ENCODE measurements around the gene SULT1A1. TPM values are rescaled to one million over a fixed set of nuclear protein-coding genes. Genes with fewer than 3 reads are reported as not detected.
A peak's percentile ranks its signal among the peaks of the same experiment; 100 is the strongest.
"Not testable (repeated sequence)": the region's sequence is repeated elsewhere in the genome, so short reads cannot be mapped to it uniquely, and the experiment has no call there.

The SULT1A1 gene
- total and polyA plus RNA-seq, 2 experiments from 2014 or later = 15.0 to 18.8 TPM

GRCh38 chr16:28597692-28598261, 12.1 kb downstream of the SULT1A1 start:
- Histone ChIP-seq H3K9me3 (ENCODE audit: low read depth) (no peaks in the 10 kb centered on the region), H3K27ac (peak overlapping the region; percentile 57), H2AFZ (no peak overlapping the region), H3K9me2 (replicated peaks; ENCODE audit: insufficient read depth) (no peaks in the 10 kb centered on the region), H3K4me2 (no peak overlapping the region), H4K20me1 (ENCODE audit: insufficient read depth, poor library complexity, severe bottlenecking) (no peaks in the 10 kb centered on the region), H3K4me3 (no peak overlapping the region), H3K79me2 (no peaks in the 10 kb centered on the region), H3K4me1 (ENCODE audit: insufficient read depth) (peaks cover 11% of the 10 kb centered on the region), H3K27me3 (no peaks in the 10 kb centered on the region), H3K36me3 (replicated peaks; ENCODE audit: insufficient read depth, low read depth) (no peaks in the 10 kb centered on the region)
- WGBS (ENCODE audit: low lambda C conversion rate, missing lambda C conversion rate) = 56% methylated on average over 9 of the region's 9 CpGs
- DNase-seq (ENCODE audit: low spot score) = peak; percentile 38
- TF ChIP-seq EZH2 (IDR thresholded peaks at IDR 0.05; ENCODE audit: borderline replicate concordance) (no peak), EZH2phosphoT487 (IDR thresholded peaks at IDR 0.05; ENCODE audit: low read depth, severe bottlenecking, unreplicated experiment) (no peak), CTCF (IDR thresholded peaks at IDR 0.05; ENCODE audit: poor library complexity) (no peak)

DNA sequence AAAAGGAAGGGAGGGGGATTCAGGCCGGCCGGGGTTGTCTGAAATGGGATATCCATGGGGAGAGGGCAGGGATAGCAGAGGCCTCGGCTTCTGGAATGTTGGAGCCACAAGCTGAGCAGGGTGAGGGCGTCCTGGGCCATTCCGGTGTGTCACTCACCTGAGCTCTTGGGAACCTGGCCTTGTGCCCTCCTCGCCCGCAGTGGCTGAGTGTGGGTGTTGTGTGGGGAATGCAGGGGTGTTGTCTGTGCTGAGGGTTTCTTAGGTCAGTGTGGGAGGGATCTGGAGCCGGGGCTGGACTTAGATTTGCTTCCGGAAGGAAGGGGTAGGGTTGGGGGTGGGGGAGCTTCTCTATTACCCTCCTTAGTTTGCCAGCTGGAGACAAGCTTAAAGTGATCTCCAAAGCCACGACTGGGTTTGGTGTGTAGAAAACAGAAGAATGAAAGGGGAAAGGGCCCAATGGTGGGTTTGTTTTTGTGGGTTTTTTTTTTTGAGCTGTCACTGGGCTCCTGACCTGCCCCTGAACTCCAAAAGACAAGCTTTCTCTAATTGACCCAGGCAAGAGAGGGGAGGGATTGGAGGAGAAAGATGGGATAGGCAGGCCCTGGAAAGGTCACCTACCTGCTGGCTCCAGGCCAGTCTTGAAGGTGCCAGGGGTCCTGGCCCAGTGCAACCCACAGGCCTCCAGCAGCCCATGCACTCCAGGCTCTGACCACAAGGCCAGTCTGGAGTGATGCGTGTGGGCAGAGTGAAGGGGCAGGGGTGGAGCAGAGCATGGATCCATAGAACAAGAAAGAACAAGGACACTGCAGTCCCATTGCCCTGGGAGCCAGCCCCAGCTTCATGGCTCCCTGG, 12.8 kb downstream of the SULT1A1 start, which contains the start of gene SULT1A2:
TSS of gene SULT1A2 (minus strand) at position 211 of the 852 bp plus-strand sequence. CDS start 1,120 bp downstream, outside the sequence.
- TF ChIP-seq EZH2phosphoT487 (IDR thresholded peaks at IDR 0.05; ENCODE audit: low read depth, severe bottlenecking, unreplicated experiment) (no peak), CTCF (IDR thresholded peaks at IDR 0.05; ENCODE audit: poor library complexity) (no peak), EZH2 (IDR thresholded peaks at IDR 0.05; ENCODE audit: borderline replicate concordance) (no peak)
- no peaks in the 10 kb centered on the region for H3K79me2 ChIP-seq
- no peaks in the 10 kb centered on the region for H4K20me1 ChIP-seq (ENCODE audit: insufficient read depth, poor library complexity, severe bottlenecking)
- DNase-seq (ENCODE audit: low spot score) = peak; percentile 76
- H2AFZ ChIP-seq = no peak within 1 kb of the TSS
- no peaks in the 10 kb centered on the region for H3K36me3 ChIP-seq (replicated peaks; ENCODE audit: insufficient read depth, low read depth)
- no peaks in the 10 kb centered on the region for H3K27me3 ChIP-seq
- peak within 1 kb of the TSS; percentile 57 for H3K27ac ChIP-seq
- H3K4me2 ChIP-seq = peak within 1 kb of the TSS; percentile 14
- H3K4me3 ChIP-seq = no peak within 1 kb of the TSS
- H3K9me3 ChIP-seq (ENCODE audit: low read depth) = no peaks in the 10 kb centered on the region
- peaks cover 11% of the 10 kb centered on the region for H3K4me1 ChIP-seq (ENCODE audit: insufficient read depth)
- WGBS (ENCODE audit: low lambda C conversion rate, missing lambda C conversion rate) = 22% methylated on average over 11 of the region's 11 CpGs
- H3K9me2 ChIP-seq (replicated peaks; ENCODE audit: insufficient read depth) = no peaks in the 10 kb centered on the region

- TF ChIP-seq EZH2 (IDR thresholded peaks at IDR 0.05; ENCODE audit: borderline replicate concordance) = no peak
- no peak for TF ChIP-seq CTCF (IDR thresholded peaks at IDR 0.05; ENCODE audit: poor library complexity)
- no peak for TF ChIP-seq EZH2phosphoT487 (IDR thresholded peaks at IDR 0.05; ENCODE audit: low read depth, severe bottlenecking, unreplicated experiment)
- Histone ChIP-seq H3K4me1 (ENCODE audit: insufficient read depth) (peaks cover 11% of the 10 kb centered on the region), H3K36me3 (replicated peaks; ENCODE audit: insufficient read depth, low read depth) (no peaks in the 10 kb centered on the region), H3K9me3 (ENCODE audit: low read depth) (no peaks in the 10 kb centered on the region), H3K4me3 (no peak overlapping the region), H3K4me2 (no peak overlapping the region), H3K27me3 (no peaks in the 10 kb centered on the region), H2AFZ (no peak overlapping the region), H3K27ac (peak overlapping the region; percentile 49), H4K20me1 (ENCODE audit: insufficient read depth, poor library complexity, severe bottlenecking) (no peaks in the 10 kb centered on the region), H3K79me2 (no peaks in the 10 kb centered on the region), H3K9me2 (replicated peaks; ENCODE audit: insufficient read depth) (no peaks in the 10 kb centered on the region)
- DNase-seq (ENCODE audit: low spot score) = no peak
- 85% methylated on average over 8 of the region's 8 CpGs for WGBS (ENCODE audit: low lambda C conversion rate, missing lambda C conversion rate)
These were observed 13.7 kb downstream of the SULT1A1 start for GRCh38 chr16:28596115-28596630.

DNA sequence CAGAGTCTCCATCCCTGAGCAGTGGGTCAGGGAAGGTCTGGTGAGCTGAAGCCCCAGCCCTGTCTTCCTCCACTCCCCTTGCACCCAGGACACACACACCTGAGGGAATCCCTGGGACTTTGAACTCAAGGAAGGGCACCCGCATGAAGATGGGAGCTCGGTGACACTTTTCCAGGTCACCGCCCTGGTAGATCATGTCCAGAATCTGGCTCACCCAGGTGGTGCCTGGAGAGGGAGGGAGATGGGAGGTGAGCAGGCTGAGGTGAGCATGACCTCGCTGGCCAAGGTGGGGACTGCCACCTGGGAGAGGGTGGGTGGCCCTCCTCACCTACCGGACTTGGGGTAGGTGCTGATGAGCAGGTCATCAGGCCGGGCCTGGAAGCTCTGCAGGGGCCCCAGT, 14.4 kb downstream of the SULT1A1 start:
- H3K79me2 ChIP-seq; H3K9me2 ChIP-seq (replicated peaks; ENCODE audit: insufficient read depth); H3K27me3 ChIP-seq; H4K20me1 ChIP-seq (ENCODE audit: insufficient read depth, poor library complexity, severe bottlenecking); H3K4me3 ChIP-seq; H3K4me2 ChIP-seq; H3K27ac ChIP-seq; DNase-seq (ENCODE audit: low spot score); H3K9me3 ChIP-seq (ENCODE audit: low read depth); H2AFZ ChIP-seq; H3K36me3 ChIP-seq (replicated peaks; ENCODE audit: insufficient read depth, low read depth): not testable (repeated sequence)
- peaks cover 11% of the 10 kb centered on the region for H3K4me1 ChIP-seq (ENCODE audit: insufficient read depth)
- 95% methylated on average over 6 of the region's 6 CpGs for WGBS (ENCODE audit: low lambda C conversion rate, missing lambda C conversion rate)

All from hepatocyte (in vitro differentiated cells).